Endodermal cell (in vitro differentiated cells): ENCODE data around the gene FOXC2. TPM values are rescaled to one million over a fixed set of nuclear protein-coding genes. Genes with fewer than 3 reads are reported as not detected.

ENCODE experiments used
- DNase-seq: peaks from one replicate; pipeline ENCODE4 v3.0.0-alpha.2; 2017
- H3K27ac ChIP-seq: 2 replicates; pipeline ENCODE4 v1.5.1; 2013; ENCODE audit warnings: mild to moderate bottlenecking, low read depth, low read length, moderate library complexity
- H3K27me3 ChIP-seq: 2 replicates; pipeline ENCODE4 v1.6.1; 2013; ENCODE audit warnings: mild to moderate bottlenecking, low read length, moderate library complexity; ENCODE audit not compliant: insufficient read depth, control insufficient read depth, poor library complexity, severe bottlenecking
- H3K36me3 ChIP-seq: 2 replicates; pipeline ENCODE4 v1.7.0; 2013; ENCODE audit warnings: mild to moderate bottlenecking, low read length, moderate library complexity; ENCODE audit not compliant: control insufficient read depth, insufficient read depth
- H3K4me1 ChIP-seq: one replicate; pipeline ENCODE4 v1.7.0; 2013; ENCODE audit warnings: low read length; ENCODE audit not compliant: control insufficient read depth, insufficient read depth
- H3K4me3 ChIP-seq: 2 replicates; pipeline ENCODE4 v1.5.1; 2013; ENCODE audit warnings: mild to moderate bottlenecking, low read length, moderate library complexity
- H3K9ac ChIP-seq: 2 replicates; pipeline ENCODE4 v1.6.1; 2013; ENCODE audit warnings: mild to moderate bottlenecking, low read length, moderate library complexity; ENCODE audit not compliant: poor library complexity, severe bottlenecking; ENCODE audit errors: extremely low read depth
- H3K9me3 ChIP-seq: 2 replicates; pipeline ENCODE4 v1.6.1; 2013; ENCODE audit warnings: mild to moderate bottlenecking, low read length, moderate library complexity; ENCODE audit not compliant: control insufficient read depth
- H3K27ac Mint-ChIP-seq: 2 replicates; pipeline ENCODE4 v1.8.0; 2020; ENCODE audit warnings: mixed read lengths
- H3K27me3 Mint-ChIP-seq: 2 replicates; pipeline ENCODE4 v1.8.0; 2021; ENCODE audit warnings: mild to moderate bottlenecking, mixed read lengths; ENCODE audit not compliant: insufficient read depth
- H3K36me3 Mint-ChIP-seq: 2 replicates; pipeline ENCODE4 v1.8.0; 2020; ENCODE audit warnings: low read depth, mixed read lengths
- H3K4me1 Mint-ChIP-seq: 2 replicates; pipeline ENCODE4 v1.8.0; 2020; ENCODE audit warnings: mixed read lengths
- H3K4me3 Mint-ChIP-seq: 2 replicates; pipeline ENCODE4 v1.8.0; 2020; ENCODE audit warnings: mild to moderate bottlenecking, moderate library complexity, mixed read lengths
- H3K9me3 Mint-ChIP-seq: 2 replicates; pipeline ENCODE4 v1.8.0; 2020; ENCODE audit warnings: mild to moderate bottlenecking, mixed read lengths
- CTCF ChIP-seq: fragments of 200-600 bp; sonication (generic); conservative IDR thresholded peaks from 2 replicates; pipeline ENCODE4 v1.5.0; 2021; ENCODE audit warnings: antibody characterized with exemption, mild to moderate bottlenecking
- WGBS, 2 experiments: methylation state at CpG; one replicate each; pipeline versions ENCODE4 v1.1.5 to v1.1.7; 2013; ENCODE audit warnings: missing lambda C conversion rate in 2 of 2, mixed read lengths in 1 of 2; ENCODE audit not compliant: insufficient coverage in 1 of 2, insufficient read length in 1 of 2; 5-methylcytosine and 5-hydroxymethylcytosine counted together
- total RNA-seq, 2 donors: library from RNA; stranded (reverse); fragmentation: NEBNext Ultra II Directional in 1 of 2; extraction: Animal tissue kit (Norgen Biotek cat#: 25700) in 1 of 2; gene quantifications; 2 replicates in 1 of 2; 3 replicates in 1 of 2; pipeline ENCODE4 v1.2.1, GENCODE V29; 2021

FOXC2 gene
- total RNA-seq, 2 donors from 2014 or later: 0.20 TPM; not detected in 1

- no peaks in the 10 kb centered on the region for H3K36me3 ChIP-seq
- H3K9ac ChIP-seq: no peak overlapping the region
- DNase-seq: no peak
- no peaks in the 10 kb centered on the region for H3K9me3 Mint-ChIP-seq
- H3K4me3 ChIP-seq: no peak overlapping the region
- H3K4me3 Mint-ChIP-seq: no peak overlapping the region
- H3K27ac ChIP-seq: no peak overlapping the region
- H3K27me3 ChIP-seq: no peaks in the 10 kb centered on the region
- H3K27ac Mint-ChIP-seq: no peak overlapping the region
- TF ChIP-seq CTCF: peak; percentile 45
- H3K27me3 Mint-ChIP-seq: peaks cover 5% of the 10 kb centered on the region
- no peaks in the 10 kb centered on the region for H3K4me1 Mint-ChIP-seq
- WGBS, 2 experiments: 71 to 73% methylated on average over 2 of the region's 2 CpGs
- no peaks in the 10 kb centered on the region for H3K9me3 ChIP-seq
- no peaks in the 10 kb centered on the region for H3K4me1 ChIP-seq
- H3K36me3 Mint-ChIP-seq: no peaks in the 10 kb centered on the region
Measured at GRCh38 chr16:86608301-86608747, 41.7 kb downstream of the FOXC2 start.

- H3K9ac ChIP-seq: no peak overlapping the region
- Mint-ChIP-seq H3K4me1 (no peaks in the 10 kb centered on the region), H3K27ac (peak overlapping the region; percentile 52), H3K36me3 (no peaks in the 10 kb centered on the region), H3K4me3 (no peak overlapping the region), H3K27me3 (peaks cover 4% of the 10 kb centered on the region), H3K9me3 (no peaks in the 10 kb centered on the region)
- H3K4me3 ChIP-seq: no peak overlapping the region
- no peak for TF ChIP-seq CTCF
- H3K27ac ChIP-seq: no peak overlapping the region
- H3K9me3 ChIP-seq: no peaks in the 10 kb centered on the region
- no peaks in the 10 kb centered on the region for H3K36me3 ChIP-seq
- no peaks in the 10 kb centered on the region for H3K27me3 ChIP-seq
- DNase-seq: no peak
- 91 to 96% methylated on average over 2 to 6 of the region's 6 CpGs for WGBS, 2 experiments
- no peaks in the 10 kb centered on the region for H3K4me1 ChIP-seq
Measured at GRCh38 chr16:86609115-86609514, 42.5 kb downstream of the FOXC2 start.

GRCh38 chr16:86609661-86610060 is 43.0 kb downstream of the FOXC2 start:
- peaks cover 3% of the 10 kb centered on the region for H3K27me3 Mint-ChIP-seq
- Histone ChIP-seq H3K27me3 (no peaks in the 10 kb centered on the region), H3K36me3 (no peaks in the 10 kb centered on the region), H3K4me3 (no peak overlapping the region), H3K9me3 (no peaks in the 10 kb centered on the region), H3K27ac (no peak overlapping the region), H3K4me1 (no peaks in the 10 kb centered on the region), H3K9ac (no peak overlapping the region)
- 92 to 94% methylated on average over 4 to 10 of the region's 10 CpGs for WGBS, 2 experiments
- H3K9me3 Mint-ChIP-seq: no peaks in the 10 kb centered on the region
- H3K36me3 Mint-ChIP-seq: no peaks in the 10 kb centered on the region
- no peak overlapping the region for H3K4me3 Mint-ChIP-seq
- H3K27ac Mint-ChIP-seq: peak overlapping the region; percentile 52
- no peak for TF ChIP-seq CTCF
- DNase-seq: no peak
- H3K4me1 Mint-ChIP-seq: peaks cover 4% of the 10 kb centered on the region
